ENCODE data around the gene RPUSD4. TPM values are rescaled to one million over a fixed set of nuclear protein-coding genes. Genes with fewer than 3 reads are reported as not detected.

Gene RPUSD4
- total and polyA plus RNA-seq, 2 experiments from 2014 or later, result 20.8 to 60.8 TPM

GRCh38 chr11:126175393-126175792 is 36.1 kb downstream of the RPUSD4 start:
- no peaks in the 10 kb centered on the region for H4K20me1 ChIP-seq (replicated peaks; ENCODE audit: insufficient read depth)
- no peaks in the 10 kb centered on the region for H3K9me3 Mint-ChIP-seq
- no peaks in the 10 kb centered on the region for H3K36me3 Mint-ChIP-seq (ENCODE audit: low read depth)
- no peaks in the 10 kb centered on the region for H3K27me3 ChIP-seq (ENCODE audit: insufficient read depth)
- H3K4me2 ChIP-seq, result no peak overlapping the region
- H3K27me3 Mint-ChIP-seq (ENCODE audit: insufficient read depth, low read depth, poor library complexity), result peaks cover 9% of the 10 kb centered on the region
- H3K79me2 ChIP-seq (replicated peaks; ENCODE audit: insufficient read depth), result no peaks in the 10 kb centered on the region
- no peak overlapping the region for H2AFZ ChIP-seq
- no peak for ATAC-seq
- no peak overlapping the region for H3K4me3 Mint-ChIP-seq
- no peak overlapping the region for H3K27ac Mint-ChIP-seq
- no peaks in the 10 kb centered on the region for H3K9me2 ChIP-seq (ENCODE audit: insufficient read depth)
- no peak overlapping the region for H3K4me3 ChIP-seq
- no peak for TF ChIP-seq EZH2 (IDR thresholded peaks at IDR 0.05; ENCODE audit: low read depth, unreplicated experiment)
- no peak for TF ChIP-seq EZH2phosphoT487 (IDR thresholded peaks at IDR 0.05; ENCODE audit: unreplicated experiment)
- no peak for TF ChIP-seq ETS1 (IDR thresholded peaks at IDR 0.05)
- no peak for TF ChIP-seq CREB1 (CRISPR knock-in tag; IDR thresholded peaks at IDR 0.05; ENCODE audit: low read depth)
- TF ChIP-seq NANOG (IDR thresholded peaks at IDR 0.05; ENCODE audit: borderline replicate concordance), result no peak
- TF ChIP-seq CTCF (conservative IDR thresholded peaks at IDR 0.05; ENCODE audit: low read depth in 2 of 2), result no peak
- TF ChIP-seq POLR2AphosphoS5 (IDR thresholded peaks at IDR 0.05; ENCODE audit: low read depth), result no peak
- no peak for TF ChIP-seq ZNF331 (CRISPR knock-in tag; IDR thresholded peaks at IDR 0.05; ENCODE audit: low read depth)
- no peak for TF ChIP-seq ZNF462 (CRISPR knock-in tag; IDR thresholded peaks at IDR 0.05)
- no peak for TF ChIP-seq STAT1 (IDR thresholded peaks at IDR 0.05; ENCODE audit: unreplicated experiment)
- no peak for TF ChIP-seq JUNB (IDR thresholded peaks at IDR 0.05; ENCODE audit: unreplicated experiment)
- TF ChIP-seq ZNF114 (CRISPR knock-in tag; IDR thresholded peaks at IDR 0.05), result no peak
- TF ChIP-seq REST (IDR thresholded peaks at IDR 0.05; ENCODE audit: unreplicated experiment), result no peak
- no peaks in the 10 kb centered on the region for H3K36me3 ChIP-seq (ENCODE audit: insufficient read depth)
- H3K4me1 Mint-ChIP-seq, result peaks cover 2% of the 10 kb centered on the region; the same call in 1 of the 3 replicates
- H3K27ac ChIP-seq (ENCODE audit: low read depth), result no peak overlapping the region
- H3F3A ChIP-seq (replicated peaks; ENCODE audit: low read depth), result no peaks in the 10 kb centered on the region
- no peak for DNase-seq (ENCODE audit: low spot score)
- H3K4me1 ChIP-seq (ENCODE audit: insufficient read depth), result no peaks in the 10 kb centered on the region

Data from GM23338 (cell line).